GM19438 (cell line): ENCODE data around the gene CLCA2.

Source experiments
- ATAC-seq: cut with Tn5 transposase; IDR thresholded peaks from one replicate; pipeline ENCODE4 v1.9.1; 2021; ENCODE audit warnings: low read depth; ENCODE audit not compliant: unreplicated experiment

CLCA2 gene

GRCh38 chr1:86472152-86472551, 48.2 kb downstream of the CLCA2 start:
- no peak for ATAC-seq

- no peak for ATAC-seq
These were observed 48.8 kb downstream of the CLCA2 start for GRCh38 chr1:86472767-86473166.

DNA sequence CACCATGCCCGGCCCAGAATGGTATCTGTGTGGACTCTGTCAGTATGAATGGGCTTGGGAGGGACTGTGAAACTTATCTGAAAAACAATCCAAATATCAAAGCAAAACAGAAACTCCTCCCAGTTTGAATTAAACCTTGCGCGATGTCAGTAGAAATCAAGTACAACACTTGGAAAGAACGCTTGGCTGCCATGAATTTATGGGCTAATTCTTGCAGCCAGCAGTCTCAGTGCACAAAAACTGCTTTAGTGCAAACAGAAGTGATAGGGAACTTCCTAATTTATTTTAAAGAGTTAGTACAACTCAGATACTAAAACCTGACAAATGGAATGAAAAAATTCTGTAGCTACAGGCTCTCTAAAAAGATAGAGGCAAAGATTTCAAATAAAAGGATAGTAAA, 53.3 kb downstream of the CLCA2 start:
- no peak for ATAC-seq

- ATAC-seq, result no peak
These were observed 53.7 kb downstream of the CLCA2 start for GRCh38 chr1:86477682-86478081.

DNA sequence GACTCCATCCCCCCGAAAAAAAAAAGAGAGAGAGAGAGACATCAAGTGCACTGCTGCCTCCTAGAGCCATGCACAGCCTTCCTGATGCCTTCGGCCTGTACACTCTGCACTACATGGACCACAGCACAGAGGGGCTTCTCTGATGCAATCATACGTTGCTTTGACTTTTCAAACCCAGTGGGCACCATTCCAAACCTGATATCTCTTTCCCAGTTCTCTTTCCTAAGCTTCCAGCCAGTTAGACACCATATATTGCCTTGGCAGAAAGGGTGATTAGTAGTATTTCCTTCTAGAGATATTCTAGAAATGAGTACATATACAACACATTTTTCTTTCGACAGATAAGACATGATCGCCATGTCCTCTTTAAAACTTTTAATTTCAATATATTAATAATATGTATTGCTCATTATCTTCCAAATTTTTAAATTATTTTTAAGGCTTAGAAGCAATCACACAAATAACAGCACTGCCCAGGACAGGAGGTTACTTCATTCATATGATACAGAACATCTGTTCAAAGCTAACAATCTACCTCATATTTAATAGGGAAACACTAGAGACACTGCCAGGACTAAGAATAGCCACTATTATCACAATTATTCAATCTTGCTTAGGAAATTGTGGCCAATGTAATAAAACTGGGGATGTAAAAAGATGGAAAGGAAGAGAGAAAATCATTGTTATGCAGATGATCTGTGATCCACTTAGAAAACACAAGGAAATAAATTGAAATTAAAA, 54.6 kb downstream of the CLCA2 start:
- ATAC-seq, result no peak

DNA sequence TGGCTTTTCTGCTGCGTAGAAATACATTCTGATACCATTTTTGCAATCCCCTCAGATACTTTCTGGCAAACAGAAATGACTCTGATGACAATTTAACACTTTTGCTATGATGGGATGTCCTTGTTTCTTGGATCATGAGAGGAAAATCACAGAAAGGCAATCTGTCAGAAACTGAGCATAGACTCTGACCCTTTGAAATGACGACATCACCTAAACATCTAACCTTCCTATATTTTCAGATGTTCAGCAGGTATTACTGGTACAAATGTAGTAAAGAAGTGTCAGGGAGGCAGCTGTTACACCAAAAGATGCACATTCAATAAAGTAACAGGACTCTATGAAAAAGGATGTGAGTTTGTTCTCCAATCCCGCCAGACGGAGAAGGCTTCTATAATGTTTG, 58.0 kb downstream of the CLCA2 start:
- no peak for ATAC-seq

DNA sequence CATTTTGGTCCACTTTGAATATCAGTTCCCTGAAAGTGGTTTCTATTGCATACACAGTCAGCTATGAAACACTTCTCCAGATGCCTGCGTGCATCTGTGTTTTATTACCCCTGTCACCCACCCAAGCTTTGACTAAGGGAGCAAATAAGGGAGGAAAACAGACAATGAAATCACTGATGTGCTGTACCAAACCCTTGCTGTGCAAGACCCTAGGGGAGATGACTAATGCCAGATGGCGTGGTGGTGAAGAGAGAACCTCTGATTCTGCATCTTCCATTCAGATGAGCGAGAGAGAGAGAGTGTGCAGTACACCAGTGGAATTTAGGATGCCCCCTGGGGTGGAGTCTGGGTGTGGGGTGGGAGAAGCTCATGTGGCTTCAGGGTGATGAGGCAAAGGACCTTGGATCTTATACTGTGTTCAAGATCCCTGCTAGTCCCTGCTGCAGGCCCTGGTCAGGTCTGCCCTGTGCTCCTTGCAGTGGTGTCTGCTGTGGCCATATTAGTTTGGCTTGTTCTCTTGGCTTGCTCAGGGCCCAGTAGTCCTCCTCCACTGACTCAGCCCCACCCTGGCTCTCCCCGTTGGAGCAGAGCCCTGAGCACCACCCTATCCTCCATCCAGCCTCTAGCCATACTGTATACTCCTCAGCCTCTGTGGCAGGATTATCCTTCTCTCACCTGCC, 63.3 kb downstream of the CLCA2 start:
- no peak for ATAC-seq

DNA sequence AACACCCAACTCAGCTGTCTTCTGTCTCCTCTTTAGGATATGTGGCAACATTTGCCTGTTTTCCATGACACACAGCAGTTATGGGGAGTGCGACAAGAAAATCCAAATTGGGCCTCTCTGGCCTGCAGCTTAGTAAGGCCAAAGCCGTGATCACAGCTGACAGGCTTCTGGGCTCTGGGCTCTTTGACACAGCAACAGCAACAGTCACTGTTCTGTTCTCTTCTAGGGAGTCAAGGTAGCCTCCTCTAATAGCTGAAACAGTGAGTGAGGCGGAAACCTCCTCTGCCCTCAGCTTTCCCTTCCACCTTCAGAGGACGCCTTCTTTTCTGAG, 63.8 kb downstream of the CLCA2 start:
- no peak for ATAC-seq

DNA sequence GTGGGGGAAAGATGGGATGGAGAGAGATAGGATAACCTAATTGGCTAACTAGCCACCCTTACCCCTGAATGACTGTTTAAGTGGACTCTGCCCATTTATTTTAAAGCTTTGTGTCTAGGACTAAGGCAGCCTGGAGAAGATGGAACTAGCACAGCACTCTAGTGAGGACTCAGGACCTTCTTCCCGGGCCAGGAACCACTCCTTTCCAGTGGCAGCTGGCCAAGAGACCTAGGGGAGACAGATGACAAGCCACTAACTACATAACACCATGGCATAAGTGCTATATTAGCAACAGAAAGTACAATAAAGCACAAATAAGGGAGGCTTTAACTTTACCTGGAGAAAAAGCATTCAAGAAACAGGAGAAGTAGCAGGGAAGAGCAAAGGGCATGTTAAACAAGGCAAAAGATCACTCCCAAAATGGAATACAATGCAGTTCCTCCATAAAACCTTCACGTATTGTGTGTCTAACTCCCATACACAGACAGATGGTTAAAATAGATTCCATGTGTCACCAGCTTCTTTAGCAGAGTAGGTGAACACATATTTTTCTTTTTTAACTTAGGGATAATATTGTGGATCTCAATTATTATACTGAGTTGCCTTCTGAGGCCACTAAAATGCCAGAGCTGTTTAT, 65.4 kb downstream of the CLCA2 start:
- no peak for ATAC-seq

GRCh38 chr1:86491171-86491950, 67.4 kb downstream of the CLCA2 start:
- no peak for ATAC-seq

- ATAC-seq, result no peak
These were observed 74.3 kb downstream of the CLCA2 start for GRCh38 chr1:86498281-86498680.

- peak; percentile 47 for ATAC-seq
These were observed 76.1 kb downstream of the CLCA2 start for GRCh38 chr1:86499987-86500593.

DNA sequence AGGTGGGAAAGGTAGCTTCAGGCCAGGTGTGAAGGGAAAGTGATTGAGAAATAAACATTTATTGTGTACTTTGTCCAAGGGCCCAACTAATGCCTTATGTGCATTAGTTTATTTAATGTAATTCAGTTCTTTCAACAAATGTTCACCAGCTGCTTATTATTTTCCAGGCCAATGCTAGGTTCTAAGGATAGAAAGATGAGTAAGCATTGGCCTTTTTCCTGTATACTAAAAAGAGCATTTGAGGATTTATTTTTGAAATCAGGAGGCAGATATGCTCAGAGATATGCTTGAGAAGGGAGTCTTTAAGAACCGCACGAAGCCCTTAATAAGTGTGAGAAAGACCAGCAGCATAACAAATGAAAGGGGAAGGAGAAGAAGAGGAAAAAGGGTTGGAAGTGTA, 76.7 kb downstream of the CLCA2 start:
- ATAC-seq, result no peak

- ATAC-seq, result peak; percentile 74
These were observed 78.2 kb downstream of the CLCA2 start for GRCh38 chr1:86502125-86502646.

- ATAC-seq, result no peak
These were observed 78.9 kb downstream of the CLCA2 start for GRCh38 chr1:86502721-86503405.

- no peak for ATAC-seq
These were observed 79.6 kb downstream of the CLCA2 start for GRCh38 chr1:86503406-86504136.

DNA sequence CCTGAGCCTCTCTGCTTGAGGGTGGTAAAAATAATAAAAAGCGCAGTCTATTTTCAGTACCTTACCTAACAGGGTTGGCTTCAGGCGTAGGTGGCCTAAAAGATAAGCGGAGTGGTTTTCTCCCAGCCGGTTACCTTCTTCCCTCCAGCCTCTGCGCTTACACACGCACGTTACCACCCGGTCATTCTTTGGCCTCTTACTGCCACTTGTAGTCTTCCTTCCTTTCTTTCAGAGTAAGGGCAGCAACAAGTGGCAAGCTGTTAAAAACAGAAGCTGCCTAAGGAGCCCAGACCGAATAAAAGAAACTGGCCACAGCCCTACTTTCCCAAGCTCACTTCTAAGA, 80.1 kb downstream of the CLCA2 start:
- ATAC-seq, result no peak

- ATAC-seq, result no peak
These were observed 81.1 kb downstream of the CLCA2 start for GRCh38 chr1:86504895-86505563.

DNA sequence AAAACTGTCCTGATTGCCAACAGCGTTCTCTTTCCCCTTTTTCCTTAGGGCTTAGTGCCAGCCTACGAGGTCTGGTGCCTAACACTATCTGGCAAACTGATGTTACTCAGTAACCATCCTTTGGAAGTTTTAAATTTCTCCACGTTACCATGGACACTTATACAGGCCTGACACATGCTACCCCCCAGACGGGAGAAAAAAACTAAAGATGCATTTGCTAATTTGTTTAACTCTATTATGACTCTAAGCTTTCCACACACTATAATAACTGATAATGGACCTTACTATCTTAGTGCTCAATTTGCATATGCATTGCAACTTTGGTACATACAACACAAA, 81.6 kb downstream of the CLCA2 start:
- ATAC-seq, result no peak
